K562 (cell line): ENCODE data around the gene WHAMM. TPM values are rescaled to one million over a fixed set of nuclear protein-coding genes. Genes with fewer than 3 reads are reported as not detected.

Experiments used
- CLOCK ChIP-seq: fragments of 250-450 bp; sonication (Bioruptor Pico); IDR thresholded peaks from 2 replicates; pipeline ENCODE4 v1.4.0; 2020; ENCODE audit warnings: mild to moderate bottlenecking, moderate library complexity, borderline replicate concordance
- ELF4 ChIP-seq: fragments of 450-650 bp; formaldehyde crosslinking; IDR thresholded peaks from 2 replicates; pipeline ENCODE4 v1.4.0; 2022; ENCODE audit warnings: missing genetic modification characterization
- FOXA3 ChIP-seq, 2 experiments: fragments of 450-650 bp in 1 of 2; sonication (generic) in 1 of 2; formaldehyde crosslinking; IDR thresholded peaks in 1 of 2; conservative IDR thresholded peaks in 1 of 2; 2 replicates each; pipeline versions ENCODE4 v1.4.0 to v1.8.0; 2020 to 2022; ENCODE audit warnings: mild to moderate bottlenecking in 2 of 2, missing genetic modification reagents in 1 of 2
- KLF13 ChIP-seq: fragments of 450-650 bp; IDR thresholded peaks from 2 replicates; pipeline ENCODE4 v1.6.1; 2016; ENCODE audit warnings: missing genetic modification characterization, low read depth, mild to moderate bottlenecking, missing compliant biosample characterization, moderate library complexity, borderline replicate concordance
- MCM2 ChIP-seq: fragments of 450-650 bp; IDR thresholded peaks from 2 replicates; pipeline ENCODE4 v1.6.1; 2017; ENCODE audit warnings: low read depth, mild to moderate bottlenecking
- MLX ChIP-seq, 2 experiments: fragments of 450-650 bp in 1 of 2; sonication (generic) in 1 of 2; formaldehyde crosslinking; conservative IDR thresholded peaks; 2 replicates each; pipeline versions ENCODE4 v1.4.0 to v1.8.1; 2020 to 2022; ENCODE audit warnings: mild to moderate bottlenecking in 1 of 2, missing genetic modification reagents in 1 of 2
- RBM14 ChIP-seq: fragments of 200-400 bp; formaldehyde crosslinking; IDR thresholded peaks from 2 replicates; pipeline ENCODE4 v1.6.1; 2018; ENCODE audit warnings: low read depth, mild to moderate bottlenecking, low read length, moderate library complexity, borderline replicate concordance; ENCODE audit not compliant: insufficient read depth
- RNF2 ChIP-seq: sonication (generic); IDR thresholded peaks from 2 replicates; pipeline ENCODE4 v1.6.1; 2016
- SMARCB1 ChIP-seq: IDR thresholded peaks from 2 replicates; pipeline ENCODE4 v1.6.1; 2011; ENCODE audit warnings: improper control_type of control experiment, low read depth; ENCODE audit not compliant: insufficient read length
- SMARCE1 ChIP-seq: fragments of 450-650 bp; IDR thresholded peaks from 2 replicates; pipeline ENCODE4 v1.7.1; 2016; ENCODE audit warnings: mild to moderate bottlenecking
- TARDBP ChIP-seq: fragments of 450-650 bp; IDR thresholded peaks from 2 replicates; pipeline ENCODE4 v1.6.1; 2016
- XRCC3 ChIP-seq: fragments of 450-650 bp; IDR thresholded peaks from 2 replicates; pipeline ENCODE4 v1.6.1; 2017; ENCODE audit warnings: mild to moderate bottlenecking, moderate library complexity
- ZMIZ1 ChIP-seq, 2 experiments: fragments of 150-350 bp in 1 of 2; IDR thresholded peaks; 2 replicates each; pipeline ENCODE4 v1.6.1; 2012 to 2016; ENCODE audit warnings: low read depth in 2 of 2, low read length in 2 of 2, mild to moderate bottlenecking in 1 of 2, moderate library complexity in 1 of 2
- ZNF76 ChIP-seq: fragments of 250-450 bp; sonication (Bioruptor Pico); IDR thresholded peaks from 2 replicates; pipeline ENCODE4 v1.4.0; 2020; ENCODE audit warnings: mild to moderate bottlenecking, moderate library complexity, borderline replicate concordance
- polyA plus RNA-seq, 8 experiments: library from polyadenylated mRNA; depleted of rRNA in 4 of 8; stranded (reverse) in 5 of 8; unstranded in 3 of 8; fragments of >200 nt; fragmentation: Nextera tagmentation in 2 of 8; fragmentation: Illumina TruSeq in 1 of 8; extraction: Ambion mirVana in 2 of 8; extraction: Trizol in 1 of 8; gene quantifications; 2 replicates each; pipeline versions ENCODE4 v1.2.1 to v1.2.3, GENCODE V29; 2011 to 2014; ENCODE audit warnings: inconsistent platforms in 1 of 8, missing spikeins in 1 of 8
- total RNA-seq, 7 experiments: library from RNA; depleted of rRNA in 6 of 7; stranded (reverse); fragments of >200 nt in 6 of 7; fragmentation: Illumina TruSeq in 2 of 7; extraction: Trizol in 2 of 7; gene quantifications; 2 replicates each; pipeline versions ENCODE4 v1.2.1 to v1.2.3, GENCODE V29; 2011 to 2021; ENCODE audit warnings: low replicate concordance in 1 of 7
- TF ChIP-seq, protein P1 (sequence below), 2 experiments: fragments of 450-650 bp; conservative IDR thresholded peaks; 2 replicates each; pipeline ENCODE4 v1.6.1; 2017; ENCODE audit warnings: mild to moderate bottlenecking in 2 of 2, moderate library complexity in 2 of 2

Gene WHAMM
- total and polyA plus RNA-seq, 9 of the 15 experiments (the other 6 are each of a cell fraction or from before 2014, with no cell fraction given), result 2.0 to 4.8 (median 3.6) TPM

GRCh38 chr15:82802497-82802896 is 6.9 kb upstream of the WHAMM start (continued):
- no peak for TF ChIP-seq KLF13 (tag)
- TF ChIP-seq RNF2, result no peak
- TF ChIP-seq ZNF76 (CRISPR knock-in tag), result no peak
- no peak for TF ChIP-seq SMARCB1
- TF ChIP-seq ZMIZ1 (IDR thresholded peaks at IDR 0.05; ENCODE audit: low read depth in 2 of 2, low read length in 2 of 2), result peak in 1 of 2 experiments; percentile 66; a peak in 2 of 4 replicates
- peak; percentile 92 for TF ChIP-seq SMARCE1
- TF ChIP-seq FOXA3 (CRISPR knock-in tag; conservative IDR thresholded peaks at IDR 0.05 in 1 of 2, IDR thresholded peaks at IDR 0.05 in 1 of 2), result no peak
- TF ChIP-seq MCM2, result no peak
- no peak for TF ChIP-seq XRCC3
- TF ChIP-seq, protein P1, sequence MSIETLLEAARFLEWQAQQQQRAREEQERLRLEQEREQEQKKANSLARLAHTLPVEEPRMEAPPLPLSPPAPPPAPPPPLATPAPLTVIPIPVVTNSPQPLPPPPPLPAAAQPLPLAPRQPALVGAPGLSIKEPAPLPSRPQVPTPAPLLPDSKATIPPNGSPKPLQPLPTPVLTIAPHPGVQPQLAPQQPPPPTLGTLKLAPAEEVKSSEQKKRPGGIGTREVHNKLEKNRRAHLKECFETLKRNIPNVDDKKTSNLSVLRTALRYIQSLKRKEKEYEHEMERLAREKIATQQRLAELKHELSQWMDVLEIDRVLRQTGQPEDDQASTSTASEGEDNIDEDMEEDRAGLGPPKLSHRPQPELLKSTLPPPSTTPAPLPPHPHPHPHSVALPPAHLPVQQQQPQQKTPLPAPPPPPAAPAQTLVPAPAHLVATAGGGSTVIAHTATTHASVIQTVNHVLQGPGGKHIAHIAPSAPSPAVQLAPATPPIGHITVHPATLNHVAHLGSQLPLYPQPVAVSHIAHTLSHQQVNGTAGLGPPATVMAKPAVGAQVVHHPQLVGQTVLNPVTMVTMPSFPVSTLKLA (conservative IDR thresholded peaks at IDR 0.05), result 0 out of 4 replicates have a peak, but pooled peaks of 1 of the 2 experiments have one; percentile 31
- TF ChIP-seq RBM14, result no peak
- no peak for TF ChIP-seq ELF4
- TF ChIP-seq CLOCK (CRISPR knock-in tag), result no peak
- no peak for TF ChIP-seq TARDBP
- TF ChIP-seq MLX (CRISPR knock-in tag; conservative IDR thresholded peaks at IDR 0.05), result no peak
